Measurements from ENCODE around the gene SYP. TPM values are rescaled to one million over a fixed set of nuclear protein-coding genes. Genes with fewer than 3 reads are reported as not detected.

SYP gene
- total and polyA plus RNA-seq, 9 of the 15 experiments (the other 6 are each of a cell fraction or from before 2014, with no cell fraction given), result 0.48 to 5.1 (median 2.6) TPM

- ChIA-PET POLR2A (no interaction called here), CTCF (ENCODE audit: low intra/inter-chr PET ratio) (no interaction called here)
- Histone ChIP-seq H3K4me2 (ENCODE audit: insufficient read depth, low read length) (peak overlapping the region; percentile 76), H3K36me3 (ENCODE audit: control insufficient read depth, insufficient read depth, low read length) (no peaks in the 10 kb centered on the region), H4K20me1 (replicated peaks; ENCODE audit: control insufficient read depth, insufficient read depth, low read length) (no peaks in the 10 kb centered on the region), H3K4me1 (replicated peaks in 1 of 2; ENCODE audit: control insufficient read depth in 2 of 2, insufficient read depth in 2 of 2, low read length in 2 of 2) (peaks cover 6 to 57% of the 10 kb centered on the region in 2 experiments; a peak in 4 of 5 replicates), H3K9me3 (replicated peaks; ENCODE audit: control insufficient read depth, insufficient read depth, low read depth, low read length) (no peaks in the 10 kb centered on the region), H3K79me2 (ENCODE audit: control insufficient read depth, insufficient read depth, low read length) (peaks cover 4% of the 10 kb centered on the region; the same call in 2 of the 3 replicates), H3K4me3 (peak overlapping the region; percentile 45), H3K9ac (ENCODE audit: insufficient read depth in 1 of 2, low read depth in 2 of 2, low read length in 2 of 2) (peak overlapping the region; percentile 57 to 89), H3K27me3 (ENCODE audit: control insufficient read depth in 2 of 2, insufficient read depth in 2 of 2, low read length in 2 of 2) (peaks cover 0 to 4% of the 10 kb centered on the region in 2 experiments; a peak in 1 of 5 replicates), H2AFZ (ENCODE audit: low read depth, low read length) (peak overlapping the region; percentile 96), H3K9me1 (ENCODE audit: control insufficient read depth, insufficient read depth, low read length) (no peaks in the 10 kb centered on the region), H3K27ac (ENCODE audit: extremely low read depth, low read depth, low read length) (peak overlapping the region; percentile 77)
- FAIRE-seq (peak; percentile 85), DNase-seq (ENCODE audit: extremely low read depth in 1 of 4, low spot score in 3 of 4) (peak; percentile 88 to 89 (median 88)), ATAC-seq (peak; percentile 91)
- intact Hi-C loops (cut with micrococcal nuclease) (no loop called here), in situ Hi-C loops (cut with MboI) (no loop called here)
- BruUV-seq (replicated peaks), result no TSS peak
- WGBS (ENCODE audit: insufficient coverage, low coverage, missing lambda C conversion rate), result under 1% methylated on average over 30 of the region's 44 CpGs
- peak in 1 of 2 experiments; percentile 37; a peak in 3 of 4 replicates for TF ChIP-seq NRF1 (conservative IDR thresholded peaks at IDR 0.05 in 1 of 2, IDR thresholded peaks at IDR 0.05 in 1 of 2)
- TF ChIP-seq POLR2A (conservative IDR thresholded peaks at IDR 0.05), result 0 out of 2 replicates have a peak, but pooled peaks have one; percentile 21
- peak; percentile 53 for TF ChIP-seq VEZF1 (CRISPR knock-in tag; IDR thresholded peaks at IDR 0.05)
- TF ChIP-seq ZBTB7A (IDR thresholded peaks at IDR 0.05; ENCODE audit: borderline replicate concordance, control insufficient read depth, low read depth, low read length), result peak; percentile 16; the same call in 1 of the 2 replicates
- TF ChIP-seq HMGN3 (IDR thresholded peaks at IDR 0.05; ENCODE audit: borderline replicate concordance, extremely low read depth, insufficient read length, low read depth, low read length), result peak; percentile 45
- no peak for TF ChIP-seq HMBOX1 (IDR thresholded peaks at IDR 0.05)
- peak; percentile 44 to 59 (median 54); a peak in 5 of 6 replicates for TF ChIP-seq CTCF (IDR thresholded peaks at IDR 0.05 in 2 of 3, conservative IDR thresholded peaks at IDR 0.05 in 1 of 3; ENCODE audit: insufficient read depth in 2 of 3, low read depth in 1 of 3, low read length in 3 of 3)
- no peak for TF ChIP-seq ZNF431 (CRISPR knock-in tag; IDR thresholded peaks at IDR 0.05)
- TF ChIP-seq ERF (CRISPR knock-in tag; IDR thresholded peaks at IDR 0.05), result no peak
- TF ChIP-seq, protein P1, sequence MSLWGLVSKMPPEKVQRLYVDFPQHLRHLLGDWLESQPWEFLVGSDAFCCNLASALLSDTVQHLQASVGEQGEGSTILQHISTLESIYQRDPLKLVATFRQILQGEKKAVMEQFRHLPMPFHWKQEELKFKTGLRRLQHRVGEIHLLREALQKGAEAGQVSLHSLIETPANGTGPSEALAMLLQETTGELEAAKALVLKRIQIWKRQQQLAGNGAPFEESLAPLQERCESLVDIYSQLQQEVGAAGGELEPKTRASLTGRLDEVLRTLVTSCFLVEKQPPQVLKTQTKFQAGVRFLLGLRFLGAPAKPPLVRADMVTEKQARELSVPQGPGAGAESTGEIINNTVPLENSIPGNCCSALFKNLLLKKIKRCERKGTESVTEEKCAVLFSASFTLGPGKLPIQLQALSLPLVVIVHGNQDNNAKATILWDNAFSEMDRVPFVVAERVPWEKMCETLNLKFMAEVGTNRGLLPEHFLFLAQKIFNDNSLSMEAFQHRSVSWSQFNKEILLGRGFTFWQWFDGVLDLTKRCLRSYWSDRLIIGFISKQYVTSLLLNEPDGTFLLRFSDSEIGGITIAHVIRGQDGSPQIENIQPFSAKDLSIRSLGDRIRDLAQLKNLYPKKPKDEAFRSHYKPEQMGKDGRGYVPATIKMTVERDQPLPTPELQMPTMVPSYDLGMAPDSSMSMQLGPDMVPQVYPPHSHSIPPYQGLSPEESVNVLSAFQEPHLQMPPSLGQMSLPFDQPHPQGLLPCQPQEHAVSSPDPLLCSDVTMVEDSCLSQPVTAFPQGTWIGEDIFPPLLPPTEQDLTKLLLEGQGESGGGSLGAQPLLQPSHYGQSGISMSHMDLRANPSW (CRISPR knock-in tag; IDR thresholded peaks at IDR 0.05), result no peak
- TF ChIP-seq, protein P2, sequence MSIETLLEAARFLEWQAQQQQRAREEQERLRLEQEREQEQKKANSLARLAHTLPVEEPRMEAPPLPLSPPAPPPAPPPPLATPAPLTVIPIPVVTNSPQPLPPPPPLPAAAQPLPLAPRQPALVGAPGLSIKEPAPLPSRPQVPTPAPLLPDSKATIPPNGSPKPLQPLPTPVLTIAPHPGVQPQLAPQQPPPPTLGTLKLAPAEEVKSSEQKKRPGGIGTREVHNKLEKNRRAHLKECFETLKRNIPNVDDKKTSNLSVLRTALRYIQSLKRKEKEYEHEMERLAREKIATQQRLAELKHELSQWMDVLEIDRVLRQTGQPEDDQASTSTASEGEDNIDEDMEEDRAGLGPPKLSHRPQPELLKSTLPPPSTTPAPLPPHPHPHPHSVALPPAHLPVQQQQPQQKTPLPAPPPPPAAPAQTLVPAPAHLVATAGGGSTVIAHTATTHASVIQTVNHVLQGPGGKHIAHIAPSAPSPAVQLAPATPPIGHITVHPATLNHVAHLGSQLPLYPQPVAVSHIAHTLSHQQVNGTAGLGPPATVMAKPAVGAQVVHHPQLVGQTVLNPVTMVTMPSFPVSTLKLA (conservative IDR thresholded peaks at IDR 0.05), result peak; percentile 35 to 62; a peak in 3 of 4 replicates
Measured at GRCh38 chrX:49230500-49231232, 30.7 kb upstream of the SYP start.
